Measurements from ENCODE around the gene LBP. TPM values are rescaled to one million over a fixed set of nuclear protein-coding genes. Genes with fewer than 3 reads are reported as not detected.

Gene LBP
- total RNA-seq, 1 experiment from 2014 or later = 0.15 TPM

GRCh38 chr20:38315290-38315966 is 30.9 kb upstream of the LBP start (continued):
- TF ChIP-seq FOSL1 (IDR thresholded peaks at IDR 0.05; ENCODE audit: low read depth) (no peak), ZNF274 (IDR thresholded peaks at IDR 0.05; ENCODE audit: low read depth, low read length) (no peak), POLR2A (IDR thresholded peaks at IDR 0.05; ENCODE audit: borderline replicate concordance, extremely low read depth, insufficient read depth, insufficient read length) (no peak), SP1 (IDR thresholded peaks at IDR 0.05; ENCODE audit: low read depth) (no peak), ELF1 (IDR thresholded peaks at IDR 0.05; ENCODE audit: borderline replicate concordance, low read depth) (no peak), ZBTB33 (IDR thresholded peaks at IDR 0.05; ENCODE audit: extremely low read depth, insufficient replicate concordance, low read length) (no peak), MAX (IDR thresholded peaks at IDR 0.05) (no peak), EGR1 (IDR thresholded peaks at IDR 0.05; ENCODE audit: low read depth) (no peak), EZH2phosphoT487 (IDR thresholded peaks at IDR 0.05; ENCODE audit: borderline replicate concordance) (no peak), CEBPB (IDR thresholded peaks at IDR 0.05; ENCODE audit: low read depth) (no peak), CBX3 (IDR thresholded peaks at IDR 0.05; ENCODE audit: low read depth) (no peak)

- ATAC-seq = no peak
- Histone ChIP-seq H3K79me2 (ENCODE audit: insufficient read depth, low read length) (no peaks in the 10 kb centered on the region), H3K4me3 (replicated peaks in 1 of 2; ENCODE audit: low read depth in 1 of 2, low read length in 2 of 2) (no peak overlapping the region), H4K20me1 (ENCODE audit: insufficient read depth) (no peaks in the 10 kb centered on the region), H3K9me3 (ENCODE audit: control insufficient read depth in 1 of 2, insufficient read depth in 1 of 2, low read depth in 1 of 2, low read length in 2 of 2) (no peaks in the 10 kb centered on the region), H3K27me3 (ENCODE audit: insufficient read depth, low read length) (peaks cover 8% of the 10 kb centered on the region; the same call in 1 of the 2 replicates), H2AFZ (ENCODE audit: low read depth, low read length, poor library complexity, severe bottlenecking) (no peak overlapping the region), H3K4me1 (ENCODE audit: control insufficient read depth in 1 of 2, insufficient read depth in 2 of 2, low read length in 2 of 2) (no peaks in the 10 kb centered on the region), H3K27ac (ENCODE audit: low read depth, low read length) (no peak overlapping the region), H3K4me2 (ENCODE audit: low read length) (no peak overlapping the region), H3K9me2 (ENCODE audit: insufficient read depth) (no peaks in the 10 kb centered on the region), H3K9ac (ENCODE audit: low read length) (no peak overlapping the region), H3K36me3 (ENCODE audit: control insufficient read depth in 1 of 2, insufficient read depth in 2 of 2, low read length in 2 of 2) (no peaks in the 10 kb centered on the region)
- RAD21 ChIA-PET (ENCODE audit: low non-redundant PET in 1 of 2, low total read pairs in 2 of 2, uncharacterized antibody in 2 of 2, unreplicated experiment in 2 of 2) = no interaction called here
- intact Hi-C loops (cut with micrococcal nuclease) = no loop called here
- CTCF ChIA-PET = no interaction called here
- TF ChIP-seq POLR2A (IDR thresholded peaks at IDR 0.05; ENCODE audit: borderline replicate concordance, extremely low read depth, insufficient read depth, insufficient read length) = no peak
- no peak for TF ChIP-seq MAX (IDR thresholded peaks at IDR 0.05)
- TF ChIP-seq YY1 (IDR thresholded peaks at IDR 0.05; ENCODE audit: extremely low read depth, insufficient replicate concordance, low read depth, low read length) = no peak
- no peak for TF ChIP-seq TCF7L2 (IDR thresholded peaks at IDR 0.05; ENCODE audit: borderline replicate concordance, extremely low read depth, insufficient read depth, insufficient read length)
- TF ChIP-seq JUND (IDR thresholded peaks at IDR 0.05) = no peak
- no TSS peak for BruUV-seq (replicated peaks)
- POLR2A ChIA-PET = no interaction called here
- DNase-seq (ENCODE audit: low read depth, low spot score) = no peak
These were observed 29.9 kb upstream of the LBP start for GRCh38 chr20:38316341-38316740.

Data from HCT116 (cell line).